GM19452 (cell line): ENCODE data around the gene GLYR1.

ENCODE experiments used
- ATAC-seq: cut with Tn5 transposase; IDR thresholded peaks from one replicate; pipeline ENCODE4 v1.9.1; 2021; ENCODE audit not compliant: unreplicated experiment

GLYR1 gene

DNA sequence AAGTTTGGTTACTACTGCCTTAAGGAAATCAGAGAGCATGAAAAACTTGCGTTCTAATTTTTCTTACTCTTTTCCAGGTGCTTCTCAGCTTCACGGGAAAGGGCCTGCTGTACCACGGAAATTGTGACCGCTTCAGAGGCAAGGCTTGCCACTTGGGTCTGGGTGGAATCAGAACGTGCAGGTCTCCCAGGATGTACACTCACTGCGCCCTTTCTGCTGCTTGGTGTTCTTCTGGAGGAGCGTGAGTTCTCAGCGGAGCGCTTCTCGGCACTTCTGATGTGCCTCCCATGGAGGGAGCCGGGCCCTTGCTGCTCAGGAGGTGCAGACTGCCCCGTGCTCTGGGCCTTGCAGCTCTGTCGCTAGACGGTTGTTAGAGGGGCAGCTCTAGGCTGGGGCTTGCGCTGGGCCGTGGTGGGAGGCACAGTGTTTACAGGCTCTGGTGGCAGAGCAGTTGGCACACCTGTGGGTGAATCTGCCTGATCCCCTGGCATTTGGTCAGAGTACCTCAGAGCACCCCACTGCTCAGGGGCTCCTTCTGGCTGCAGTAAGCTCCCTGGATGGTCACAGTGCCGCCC is 33.0 kb upstream of the GLYR1 start:
- no peak for ATAC-seq

DNA sequence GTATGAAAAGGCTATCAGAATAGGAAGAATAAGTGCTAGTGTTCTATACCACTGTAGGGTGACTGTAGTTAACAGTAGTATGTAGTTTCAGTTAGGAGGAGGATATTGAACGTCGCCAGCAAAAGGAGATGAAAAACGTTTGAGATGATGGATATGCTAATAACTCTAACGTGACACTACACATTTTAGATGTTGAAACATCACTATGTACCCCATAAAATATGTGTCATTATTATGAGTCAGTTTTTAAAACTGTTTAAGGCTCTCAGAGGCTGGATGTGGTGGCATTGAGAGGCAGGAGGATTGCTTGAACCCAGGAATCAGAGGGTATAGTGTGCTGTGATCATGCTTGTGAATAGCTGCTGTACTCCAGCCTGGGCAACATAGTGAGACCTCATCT is 32.0 kb upstream of the GLYR1 start:
- ATAC-seq: no peak

DNA sequence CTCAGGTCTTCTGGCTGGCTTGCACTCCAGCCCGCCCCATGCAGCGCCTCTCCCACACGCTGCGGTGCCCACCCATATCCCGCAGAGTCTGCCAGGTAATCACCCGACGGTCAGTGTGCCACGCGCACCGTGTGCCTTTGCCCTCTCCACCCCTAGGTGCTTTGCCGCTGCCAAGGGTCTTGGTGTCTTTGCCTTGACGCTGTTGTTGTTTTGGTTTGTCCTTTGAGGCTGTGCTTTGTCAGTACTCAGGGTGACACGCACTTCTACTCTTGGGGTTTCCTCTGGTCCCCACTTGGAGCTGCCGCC is 30.2 kb upstream of the GLYR1 start:
- ATAC-seq: no peak

DNA sequence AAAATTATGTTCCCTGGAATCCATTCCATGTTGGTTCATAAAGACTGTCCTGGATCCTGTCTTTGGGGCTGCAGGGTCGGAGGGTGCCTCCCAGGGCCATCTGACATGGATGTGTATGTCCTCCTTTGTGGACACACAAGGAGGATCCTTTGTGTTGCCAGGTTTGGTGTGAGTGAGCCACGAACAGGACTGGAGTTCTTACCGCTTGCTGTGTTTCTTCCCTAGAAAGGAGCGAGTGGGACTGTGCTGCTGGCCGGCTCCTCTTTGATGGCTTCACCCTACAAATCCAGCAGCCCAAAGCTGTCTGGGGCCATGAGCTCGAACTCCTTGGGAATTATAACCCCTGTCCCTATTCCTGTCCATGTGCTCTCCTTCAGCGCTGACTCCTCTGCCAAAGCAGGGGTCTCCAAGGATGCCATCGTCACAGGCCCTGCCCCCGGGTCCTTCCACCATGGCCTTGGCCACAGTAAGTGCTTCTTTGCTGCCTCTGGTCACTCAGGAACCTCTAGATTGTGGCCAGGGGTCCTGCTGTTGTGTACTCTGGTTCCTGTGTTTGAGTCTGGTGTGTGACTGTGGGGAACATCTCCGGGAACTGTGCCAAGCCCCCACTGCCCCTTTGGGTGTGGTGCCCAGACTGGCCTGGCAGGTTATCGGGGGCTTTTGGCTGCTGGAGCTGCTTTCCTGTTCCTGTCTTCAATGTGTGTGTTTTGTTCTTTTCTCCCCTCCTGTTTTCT is 29.7 kb upstream of the GLYR1 start:
- ATAC-seq: no peak

DNA sequence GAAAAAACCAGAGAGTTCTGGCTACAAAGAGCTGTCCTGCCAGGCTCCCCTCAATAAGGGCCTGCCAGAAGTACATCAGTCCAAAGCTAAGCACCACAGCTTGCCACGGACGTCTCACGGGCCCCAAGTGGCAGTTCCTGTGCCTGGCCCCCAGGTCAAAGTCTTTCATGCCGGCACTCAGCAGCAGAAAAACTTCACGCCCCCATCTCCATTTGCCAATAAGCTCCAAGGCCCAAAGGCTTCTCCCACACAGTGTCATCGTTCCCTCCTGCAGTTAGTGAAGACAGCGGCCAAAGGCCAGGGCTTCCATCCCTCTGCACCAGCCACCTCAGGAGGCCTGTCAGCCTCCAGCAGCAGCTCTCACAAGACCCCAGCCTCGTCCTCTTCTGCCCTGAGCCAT is 27.6 kb upstream of the GLYR1 start:
- ATAC-seq: no peak

DNA sequence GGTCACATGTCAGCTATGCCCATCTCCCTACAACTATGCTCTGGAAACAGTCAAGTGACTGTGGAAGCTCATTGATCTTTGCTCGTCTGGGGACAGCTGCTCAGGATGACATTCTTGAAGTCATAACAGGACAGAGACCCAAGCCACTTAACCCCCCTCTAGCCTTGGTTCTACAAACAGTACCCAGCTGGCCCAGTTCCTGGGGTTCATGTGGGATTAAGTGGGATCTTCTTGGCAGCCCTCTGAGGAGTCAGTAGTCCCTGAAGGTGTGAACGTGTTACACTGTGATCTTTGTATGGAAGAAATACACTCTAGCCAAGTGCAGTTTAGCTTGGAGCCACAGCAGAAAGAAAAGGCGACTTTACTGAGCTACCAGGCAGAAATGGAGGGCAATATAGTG is 26.0 kb upstream of the GLYR1 start:
- no peak for ATAC-seq

DNA sequence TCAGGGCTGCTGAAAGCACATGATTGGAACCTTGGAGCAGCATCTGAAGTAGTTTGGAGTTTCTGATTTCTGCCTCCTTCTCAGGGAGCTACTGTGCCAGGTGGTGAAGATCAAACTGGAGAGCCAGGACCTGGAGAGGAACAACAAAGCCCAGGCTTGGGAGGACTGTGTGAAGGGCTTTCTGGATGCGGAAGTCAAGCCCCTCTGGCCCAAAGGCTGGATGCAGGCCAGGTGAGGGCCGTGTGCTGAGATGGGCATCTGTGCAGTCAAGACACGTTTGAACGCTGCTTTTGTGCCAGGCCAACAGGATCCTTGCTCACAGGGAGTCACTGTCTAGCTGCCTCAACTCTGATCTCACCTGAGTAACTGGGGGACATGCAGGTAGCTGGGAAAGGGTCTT is 24.0 kb upstream of the GLYR1 start:
- no peak for ATAC-seq

DNA sequence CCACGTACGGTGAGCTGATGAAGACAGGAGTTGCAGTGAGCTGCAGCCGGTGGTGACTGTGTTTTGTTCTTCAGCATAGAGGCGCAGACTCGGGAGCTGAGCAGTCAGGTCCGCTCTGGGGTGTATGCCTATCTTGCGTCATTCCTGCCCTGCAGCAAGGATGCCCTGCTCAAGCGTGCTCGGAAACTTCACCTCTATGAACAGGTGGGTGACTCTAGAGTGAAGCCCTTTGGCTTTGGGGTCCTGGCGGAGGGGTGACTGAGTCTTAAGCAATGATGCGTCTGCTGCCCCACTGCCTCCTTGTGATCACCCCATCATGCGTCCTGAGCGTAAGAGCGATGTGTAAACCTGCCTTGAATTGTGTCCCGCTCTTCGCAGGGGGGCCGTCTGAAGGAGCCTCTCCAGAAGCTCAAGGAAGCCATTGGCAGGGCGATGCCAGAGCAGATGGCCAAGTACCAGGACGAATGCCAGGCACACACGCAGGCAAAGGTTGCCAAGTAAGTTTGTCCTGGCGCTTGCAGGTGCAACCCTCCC is 23.1 kb upstream of the GLYR1 start:
- no peak for ATAC-seq

DNA sequence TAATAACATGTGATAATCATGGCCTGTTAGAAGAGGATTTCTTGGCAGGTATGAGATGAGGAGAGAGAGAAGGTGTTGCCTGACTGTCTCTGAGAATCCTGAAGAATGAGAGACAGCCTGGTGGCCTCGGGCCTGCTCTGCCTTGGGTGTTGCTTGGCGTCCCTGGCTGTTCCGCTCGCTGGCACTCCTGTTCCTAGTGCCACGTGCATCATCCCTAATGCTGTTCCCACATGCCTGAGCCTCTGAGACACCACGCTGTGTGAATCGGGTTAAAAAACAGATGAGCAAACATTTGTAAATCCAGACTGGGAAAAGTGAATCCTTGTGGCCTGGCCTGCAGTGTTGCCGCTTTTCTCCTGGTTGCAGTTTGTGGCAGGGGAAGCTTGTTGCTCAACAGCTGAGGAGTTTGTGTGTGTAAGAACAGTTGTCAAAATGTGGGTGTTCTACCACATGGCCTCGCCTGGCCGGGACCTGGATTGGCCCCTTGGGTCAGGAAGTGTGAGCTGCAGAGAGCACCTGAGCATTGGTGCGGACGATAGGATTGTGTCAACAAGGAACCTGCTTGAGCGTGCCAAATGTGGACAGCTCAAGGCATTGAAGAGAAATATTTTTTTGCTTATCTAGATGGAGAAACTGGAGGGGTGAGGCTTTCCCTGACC is 22.2 kb upstream of the GLYR1 start:
- no peak for ATAC-seq

DNA sequence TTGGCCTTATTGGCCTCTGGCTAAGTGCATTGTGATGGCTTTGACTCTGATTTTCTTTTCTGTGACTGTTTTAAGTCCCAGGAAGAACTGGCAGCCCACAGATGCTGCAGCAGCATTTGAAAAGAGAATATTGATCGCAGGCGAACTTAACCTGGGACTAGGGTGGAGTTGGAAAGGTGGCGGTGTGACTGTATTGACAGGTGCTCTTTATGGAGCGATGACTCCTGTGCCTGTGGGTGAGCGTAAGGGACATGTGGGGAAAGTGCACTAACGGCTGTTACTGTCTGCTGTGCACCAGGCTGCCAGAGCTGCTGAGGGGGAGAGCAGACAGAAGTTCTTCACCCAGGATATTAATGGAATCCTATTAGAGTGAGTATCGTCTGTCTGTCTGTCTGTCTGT is 21.4 kb upstream of the GLYR1 start:
- no peak for ATAC-seq

DNA sequence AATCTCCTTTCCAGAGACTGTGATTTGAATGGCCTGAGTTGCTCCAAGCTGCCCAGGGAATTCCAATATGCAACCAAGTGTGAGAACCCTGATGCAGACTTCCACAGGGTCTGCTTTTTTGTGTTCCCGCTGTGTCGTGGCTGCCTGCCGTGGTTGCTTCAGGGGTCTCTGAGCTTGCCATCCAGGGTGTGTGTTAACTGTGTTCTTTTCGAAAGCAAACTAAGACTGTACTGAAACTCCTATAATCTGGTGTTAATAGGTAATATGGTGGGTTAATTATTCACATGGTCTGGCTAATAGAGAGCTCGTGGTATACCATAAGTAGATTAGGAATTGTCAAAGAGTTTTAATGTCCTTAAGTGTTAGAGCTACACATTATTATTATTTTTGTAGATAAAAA is 20.9 kb upstream of the GLYR1 start:
- ATAC-seq: peak; percentile 66

DNA sequence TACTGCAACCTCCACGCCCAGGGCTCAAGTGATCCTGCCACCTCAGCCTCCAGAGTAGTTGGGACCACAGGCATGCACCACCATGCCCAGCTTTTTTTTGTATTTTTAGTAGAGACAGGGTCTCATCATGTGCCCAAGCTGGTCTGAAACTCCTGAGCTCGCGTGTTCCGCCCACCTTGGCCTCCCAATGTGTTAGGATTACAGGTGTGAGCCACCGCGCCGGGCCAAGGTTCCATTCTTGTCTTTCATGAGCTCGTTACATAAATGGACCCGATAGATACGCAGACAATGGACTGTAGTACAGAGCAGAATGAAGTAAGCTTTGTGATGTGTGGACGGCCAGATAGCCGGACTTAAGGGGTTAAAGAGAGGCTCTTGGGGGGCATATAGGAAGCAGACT is 19.5 kb upstream of the GLYR1 start:
- ATAC-seq: no peak

DNA sequence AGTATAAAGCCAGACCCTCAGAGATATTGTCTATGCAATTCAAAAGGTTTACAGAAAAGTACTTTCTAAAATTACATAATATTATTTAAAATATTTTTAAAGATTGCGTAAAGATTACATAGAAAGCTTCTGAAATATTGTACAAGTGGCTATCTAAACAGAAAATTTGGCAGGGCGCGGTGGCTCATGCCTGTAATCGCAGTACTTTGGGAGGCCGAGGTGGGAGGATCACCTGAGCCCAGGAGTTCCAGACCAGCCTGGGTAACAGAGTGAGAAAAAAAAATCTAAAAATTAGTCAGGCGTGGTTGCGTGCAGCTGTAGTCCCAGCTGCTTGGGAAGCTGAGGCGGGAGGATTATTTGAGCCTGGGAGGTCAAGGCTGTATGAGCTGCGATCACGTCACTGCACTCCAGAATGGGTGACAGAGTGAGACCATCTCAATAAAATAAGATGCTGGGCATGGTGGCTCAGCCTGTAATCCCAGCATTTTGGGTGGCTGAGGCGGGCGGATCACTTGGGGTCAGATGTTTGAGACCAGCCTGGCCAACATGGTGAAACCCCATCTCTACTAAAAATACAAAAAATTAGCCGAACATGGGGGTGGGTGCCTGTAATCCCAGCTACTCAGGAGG is 18.3 kb upstream of the GLYR1 start:
- no peak for ATAC-seq

DNA sequence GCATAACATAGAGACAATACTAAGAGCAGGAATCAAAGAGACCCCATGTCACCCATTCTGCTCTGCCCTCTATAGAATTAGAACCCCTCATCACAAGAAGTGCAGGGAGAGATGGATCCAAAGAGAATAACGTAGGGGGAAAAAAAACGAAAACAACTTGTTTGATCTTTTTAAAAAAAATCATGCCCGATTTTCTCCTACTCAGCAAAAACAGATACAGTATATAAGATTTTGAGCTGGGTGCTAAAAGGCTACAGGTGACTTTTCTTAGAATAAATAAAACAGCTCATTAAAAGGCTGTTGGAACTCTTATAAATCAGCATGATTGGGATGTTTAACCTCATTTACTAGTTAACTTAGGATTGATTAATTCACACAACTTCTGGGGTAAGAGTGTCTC is 17.6 kb upstream of the GLYR1 start:
- ATAC-seq: no peak

DNA sequence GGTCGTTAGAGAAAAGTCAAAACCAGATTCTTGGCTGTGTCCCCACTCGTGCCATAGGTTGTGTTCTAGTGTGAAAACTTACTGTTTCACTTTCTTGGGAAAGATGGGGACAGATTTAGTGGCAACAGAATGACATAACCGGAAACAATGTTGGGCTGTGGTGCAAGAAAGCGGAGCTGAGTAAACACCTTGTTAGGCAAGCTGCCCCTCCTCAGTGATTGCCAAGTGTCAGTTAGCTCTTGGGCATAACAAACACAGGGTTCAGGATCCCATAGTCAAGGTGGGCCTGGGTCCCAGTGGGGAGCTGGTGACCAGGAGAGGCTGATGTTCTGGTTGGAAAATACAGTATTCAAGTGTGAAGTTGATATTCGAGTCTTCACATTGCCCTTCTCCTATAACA is 15.6 kb upstream of the GLYR1 start:
- no peak for ATAC-seq

DNA sequence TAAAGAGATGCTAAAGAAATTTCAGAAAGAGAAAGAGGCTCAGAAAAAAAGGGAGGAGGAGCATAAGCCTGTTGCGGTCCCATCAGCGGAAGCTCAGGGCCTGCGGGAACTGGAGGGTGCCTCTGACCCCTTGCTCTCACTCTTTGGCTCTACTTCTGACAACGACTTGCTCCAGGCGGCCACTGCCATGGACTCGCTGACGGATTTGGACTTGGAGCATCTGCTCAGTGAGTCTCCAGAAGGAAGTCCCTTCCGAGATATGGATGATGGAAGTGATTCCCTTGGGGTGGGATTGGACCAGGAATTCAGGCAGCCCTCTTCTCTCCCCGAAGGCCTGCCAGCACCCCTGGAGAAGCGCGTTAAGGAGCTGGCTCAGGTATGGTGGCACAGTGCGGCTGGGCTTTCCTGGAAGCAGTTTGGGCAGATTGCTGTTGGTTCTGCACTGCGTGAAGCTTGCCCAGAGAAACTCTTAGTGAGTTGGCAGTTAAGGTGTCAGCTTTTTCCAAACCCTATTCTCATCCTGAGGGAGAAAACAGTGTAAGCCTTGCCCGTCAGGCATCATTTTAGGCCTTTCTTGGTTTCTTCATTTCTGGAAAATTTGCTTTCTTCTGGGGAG is 13.7 kb upstream of the GLYR1 start:
- no peak for ATAC-seq

DNA sequence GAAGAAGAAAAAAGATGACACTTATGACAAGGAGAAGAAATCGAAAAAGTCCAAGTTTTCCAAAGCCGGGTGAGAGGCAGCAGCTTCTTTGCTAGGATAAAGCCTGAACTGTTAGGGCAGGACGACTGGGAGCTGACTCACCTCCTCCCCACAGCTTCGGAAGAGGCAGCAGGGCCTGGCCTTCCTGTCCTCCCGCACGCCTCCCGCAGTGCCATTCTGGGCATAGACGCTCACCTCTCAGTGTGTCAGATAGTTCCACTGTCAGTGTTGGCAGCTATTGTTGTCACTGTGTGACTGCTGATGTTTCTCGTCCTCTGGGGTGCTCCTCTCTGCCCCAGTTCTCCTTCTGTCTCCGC is 12.8 kb upstream of the GLYR1 start:
- ATAC-seq: no peak

DNA sequence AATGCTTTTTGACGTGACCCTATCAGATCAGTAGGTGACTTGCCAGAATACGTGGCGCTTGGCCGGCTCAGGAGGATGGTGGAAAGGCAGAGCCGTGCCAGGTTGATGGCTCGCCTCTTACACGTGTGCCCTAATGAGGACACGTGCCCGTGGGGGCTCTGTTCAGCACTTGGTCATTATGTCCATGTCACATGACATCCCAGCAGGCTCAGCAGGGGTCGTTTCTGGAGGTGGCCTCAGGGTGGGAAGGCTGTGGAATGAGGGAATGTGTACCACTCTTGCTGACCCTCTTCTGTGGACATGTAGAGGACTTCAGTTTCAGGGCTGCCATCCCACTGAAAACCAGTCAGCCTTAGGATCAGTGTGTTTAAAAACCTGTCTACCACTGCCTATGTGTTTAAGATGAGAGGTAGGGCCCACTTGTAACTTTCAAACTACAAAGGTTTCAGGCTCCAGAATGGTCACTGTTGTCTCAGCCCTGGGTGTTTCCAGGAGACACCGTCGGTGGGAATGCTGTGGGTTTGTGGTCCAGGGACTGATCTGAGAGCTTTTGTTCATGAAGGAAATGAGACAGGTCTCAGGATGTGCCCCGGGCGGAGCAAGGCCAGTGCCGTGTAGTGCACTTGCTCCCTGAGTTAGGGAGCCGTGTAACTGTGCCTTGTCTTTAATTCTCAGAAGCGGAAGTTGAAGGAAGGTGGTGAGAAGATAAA is 12.3 kb upstream of the GLYR1 start:
- no peak for ATAC-seq

DNA sequence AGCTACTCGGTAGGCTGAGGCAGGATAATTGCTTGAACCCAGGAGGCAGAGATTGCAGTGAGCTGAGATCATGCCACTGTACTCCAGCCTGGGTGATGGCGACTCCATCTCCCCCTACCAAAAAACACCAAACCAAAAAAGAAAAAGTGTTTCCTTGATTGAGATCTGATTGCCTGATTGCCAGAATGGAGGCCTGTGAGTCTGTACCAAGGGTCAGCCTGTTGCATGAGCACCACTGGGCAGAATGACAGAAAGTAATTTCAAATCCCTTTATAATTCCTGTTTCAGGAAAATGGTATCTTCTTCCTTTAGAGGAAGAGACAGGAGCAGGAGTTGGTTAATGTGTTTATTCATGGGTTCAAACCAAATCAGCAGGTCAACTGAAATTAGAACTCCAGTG is 8.7 kb upstream of the GLYR1 start:
- no peak for ATAC-seq

DNA sequence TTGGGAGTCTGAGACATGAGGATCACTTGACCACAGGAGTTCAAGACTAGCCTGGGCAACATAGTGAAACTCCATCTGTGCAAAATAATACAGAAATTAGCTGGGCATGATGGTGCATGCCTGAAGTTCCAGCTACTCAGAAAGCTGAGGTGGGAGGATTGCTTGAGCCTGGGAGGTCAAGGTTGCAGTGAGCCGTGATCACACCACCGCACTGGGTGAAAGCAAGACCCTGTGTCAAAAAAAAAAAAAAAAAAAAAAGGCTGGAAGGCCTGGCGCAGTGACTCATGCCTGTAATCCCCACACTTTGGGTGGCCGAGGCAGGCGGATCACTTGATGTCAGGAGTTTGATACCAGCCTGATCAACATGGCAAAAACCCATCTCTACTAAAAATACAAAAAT is 8.3 kb upstream of the GLYR1 start:
- no peak for ATAC-seq

DNA sequence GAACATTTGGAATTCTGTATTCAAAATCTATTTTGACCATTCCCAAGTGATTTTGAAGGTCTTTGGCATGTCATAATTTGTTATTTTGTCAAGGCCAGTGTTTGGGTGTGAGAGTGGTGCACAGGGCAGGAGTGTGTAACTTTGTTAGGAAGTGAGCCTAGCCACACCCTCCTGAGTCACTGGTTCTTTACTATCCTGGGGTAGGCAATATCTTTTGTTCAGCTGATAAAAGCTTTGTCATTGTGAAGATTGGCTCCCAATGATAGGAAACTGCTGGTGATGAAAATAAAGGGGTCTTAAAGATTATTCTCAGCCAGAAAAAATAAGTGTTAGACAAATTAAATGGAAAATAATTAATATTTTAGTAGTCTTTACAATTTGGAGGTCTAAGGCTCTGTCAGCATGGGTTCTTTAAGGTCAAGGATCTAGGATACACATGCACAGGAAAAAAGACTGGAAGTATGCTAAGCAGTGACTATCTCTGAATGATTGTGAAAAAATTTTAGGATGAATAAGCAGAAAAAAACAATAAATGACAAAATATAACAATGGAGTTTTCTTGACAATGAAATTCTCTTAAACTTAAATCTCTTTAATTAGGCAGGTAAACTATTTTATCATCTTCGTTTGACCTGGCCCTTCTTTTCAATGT is 5.3 kb upstream of the GLYR1 start:
- ATAC-seq: no peak
